H9 (cell line): ENCODE data around the gene PHF5A. TPM values are rescaled to one million over a fixed set of nuclear protein-coding genes. Genes with fewer than 3 reads are reported as not detected.

Source experiments
- DNase-seq: peaks from one replicate; pipeline ENCODE4 v3.0.0-alpha.2; 2017
- H2AFZ ChIP-seq: one replicate; pipeline ENCODE4 v1.6.1; 2013; ENCODE audit warnings: mild to moderate bottlenecking, low read length, control low read depth, moderate library complexity
- H2AK5ac ChIP-seq: 2 replicates; pipeline ENCODE4 v1.6.1; 2013; ENCODE audit warnings: low read length, control low read depth, mixed read lengths; ENCODE audit not compliant: insufficient read length
- H2BK120ac ChIP-seq: one replicate; pipeline ENCODE4 v1.6.1; 2013; ENCODE audit warnings: low read depth, mild to moderate bottlenecking, low read length, control low read depth, inconsistent platforms; ENCODE audit not compliant: poor library complexity, severe bottlenecking
- H2BK12ac ChIP-seq: 2 replicates; pipeline ENCODE4 v1.6.1; 2013; ENCODE audit warnings: low read length, control low read depth, mixed read lengths, low read depth; ENCODE audit not compliant: insufficient read length
- H2BK15ac ChIP-seq: 2 replicates; pipeline ENCODE4 v1.6.1; 2013; ENCODE audit warnings: low read depth, low read length, control low read depth
- H2BK20ac ChIP-seq: one replicate; pipeline ENCODE4 v1.6.1; 2013; ENCODE audit warnings: low read depth, mild to moderate bottlenecking, low read length, control low read depth, inconsistent platforms; ENCODE audit not compliant: poor library complexity, severe bottlenecking
- H2BK5ac ChIP-seq: 2 replicates; pipeline ENCODE4 v1.6.1; 2013; ENCODE audit warnings: low read length, control low read depth, mixed read lengths; ENCODE audit not compliant: insufficient read length
- H3K14ac ChIP-seq: 2 replicates; pipeline ENCODE4 v1.6.1; 2013; ENCODE audit warnings: low read length, control low read depth; ENCODE audit not compliant: insufficient read depth
- H3K18ac ChIP-seq: 2 replicates; pipeline ENCODE4 v1.6.1; 2013; ENCODE audit warnings: low read depth, mild to moderate bottlenecking, mixed read lengths, low read length, control low read depth; ENCODE audit not compliant: insufficient read length
- H3K23ac ChIP-seq: 2 replicates; pipeline ENCODE4 v1.6.1; 2013; ENCODE audit warnings: low read length, control low read depth, mixed read lengths, low read depth; ENCODE audit not compliant: insufficient read length
- H3K23me2 ChIP-seq: 2 replicates; pipeline ENCODE4 v1.6.1; 2013; ENCODE audit warnings: low read depth, mild to moderate bottlenecking, mixed read lengths, low read length, control low read depth; ENCODE audit not compliant: insufficient read length, poor library complexity, severe bottlenecking
- H3K27ac ChIP-seq: 2 replicates; pipeline ENCODE4 v1.5.1; 2013; ENCODE audit warnings: low read length, control low read depth, mixed read lengths, low read depth; ENCODE audit not compliant: insufficient read length
- H3K27me3 ChIP-seq: 2 replicates; pipeline ENCODE4 v1.6.1; 2013; ENCODE audit warnings: low read length, control low read depth, inconsistent platforms; ENCODE audit not compliant: insufficient read depth
- H3K4ac ChIP-seq: 2 replicates; pipeline ENCODE4 v1.6.1; 2013; ENCODE audit warnings: low read depth, mild to moderate bottlenecking, control low read depth, inconsistent platforms, low read length, moderate library complexity
- H3K4me1 ChIP-seq: 2 replicates; pipeline ENCODE4 v1.6.1; 2013; ENCODE audit warnings: low read length, control low read depth, inconsistent platforms; ENCODE audit not compliant: insufficient read depth
- H3K4me2 ChIP-seq: 2 replicates; pipeline ENCODE4 v1.6.1; 2013; ENCODE audit warnings: low read length, control low read depth, mixed read lengths; ENCODE audit not compliant: insufficient read length, insufficient read depth
- H3K56ac ChIP-seq: 2 replicates; pipeline ENCODE4 v1.6.1; 2013; ENCODE audit warnings: low read depth, mild to moderate bottlenecking, mixed read lengths, low read length, control low read depth; ENCODE audit not compliant: insufficient read length
- H3K79me1 ChIP-seq: 2 replicates; pipeline ENCODE4 v1.6.1; 2013; ENCODE audit warnings: low read depth, mild to moderate bottlenecking, moderate library complexity, low read length, control low read depth, inconsistent platforms; ENCODE audit not compliant: insufficient read depth, poor library complexity, severe bottlenecking
- H3K79me2 ChIP-seq: 2 replicates; pipeline ENCODE4 v1.6.1; 2013; ENCODE audit warnings: low read length, control low read depth, inconsistent platforms; ENCODE audit not compliant: insufficient read depth
- H3K9ac ChIP-seq: 2 replicates; pipeline ENCODE4 v1.6.1; 2013; ENCODE audit warnings: low read length, control low read depth, mixed read lengths; ENCODE audit not compliant: insufficient read length; ENCODE audit errors: extremely low read depth
- H3K9me3 ChIP-seq: one replicate; pipeline ENCODE4 v1.6.1; 2013; ENCODE audit warnings: low read depth, low read length, inconsistent platforms; ENCODE audit not compliant: control insufficient read depth
- H3T11ph ChIP-seq: one replicate; pipeline ENCODE4 v1.6.1; 2013; ENCODE audit warnings: mild to moderate bottlenecking, low read length, control low read depth, inconsistent platforms
- H4K20me1 ChIP-seq: one replicate; pipeline ENCODE4 v1.6.1; 2013; ENCODE audit not compliant: control insufficient read depth, insufficient read length, insufficient read depth
- H4K5ac ChIP-seq: 2 replicates; pipeline ENCODE4 v1.6.1; 2013; ENCODE audit warnings: low read depth, mild to moderate bottlenecking, mixed read lengths, low read length, control low read depth; ENCODE audit not compliant: insufficient read length
- H4K8ac ChIP-seq: replicated peaks from 2 replicates; pipeline ENCODE4 v1.6.1; 2013; ENCODE audit warnings: low read length, control low read depth, mixed read lengths, low read depth; ENCODE audit not compliant: insufficient read length
- H4K91ac ChIP-seq: 2 replicates; pipeline ENCODE4 v1.6.1; 2013; ENCODE audit warnings: low read depth, mild to moderate bottlenecking, moderate library complexity, mixed read lengths, low read length, control low read depth; ENCODE audit not compliant: insufficient read length
- H3K27ac Mint-ChIP-seq, 3 experiments: 2 replicates in 2 of 3; 3 replicates in 1 of 3; pipeline ENCODE4 v1.8.0; 2020 to 2021; ENCODE audit warnings: mixed read lengths in 3 of 3, mild to moderate bottlenecking in 1 of 3, moderate library complexity in 1 of 3
- H3K27me3 Mint-ChIP-seq: 2 replicates; pipeline ENCODE4 v1.8.0; 2021; ENCODE audit warnings: low read depth, mild to moderate bottlenecking, moderate library complexity, mixed read lengths
- H3K36me3 Mint-ChIP-seq, 3 experiments: 2 replicates in 2 of 3; 3 replicates in 1 of 3; pipeline ENCODE4 v1.8.0; 2020 to 2021; ENCODE audit warnings: low read depth in 3 of 3, mixed read lengths in 3 of 3; ENCODE audit not compliant: insufficient read depth in 1 of 3
- H3K4me1 Mint-ChIP-seq, 2 experiments: 2 replicates each; pipeline ENCODE4 v1.8.0; 2020; ENCODE audit warnings: mixed read lengths in 2 of 2
- H3K4me3 Mint-ChIP-seq, 2 experiments: 2 replicates in 1 of 2; 3 replicates in 1 of 2; pipeline ENCODE4 v1.8.0; 2020 to 2021; ENCODE audit warnings: mild to moderate bottlenecking in 2 of 2, mixed read lengths in 2 of 2, moderate library complexity in 1 of 2
- H3K9me3 Mint-ChIP-seq, 2 experiments: 2 replicates in 1 of 2; 3 replicates in 1 of 2; pipeline ENCODE4 v1.8.0; 2020; ENCODE audit warnings: mild to moderate bottlenecking in 2 of 2, mixed read lengths in 2 of 2, moderate library complexity in 1 of 2
- CTCF ChIP-seq: fragments of 200-600 bp; sonication (generic); conservative IDR thresholded peaks from 3 replicates; pipeline ENCODE4 v1.8.0; 2021; ENCODE audit warnings: antibody characterized with exemption, mild to moderate bottlenecking
- WGBS: extraction: QIAGEN DNeasy Blood & Tissue Kit; methylation state at CpG from one replicate; pipeline ENCODE4 v1.1.7; 2013; ENCODE audit warnings: missing lambda C conversion rate, low lambda C conversion rate, mixed read lengths; ENCODE audit not compliant: insufficient read length; ENCODE audit errors: extremely low coverage; 5-methylcytosine and 5-hydroxymethylcytosine counted together
- total RNA-seq: library from RNA; stranded (reverse); gene quantifications from 2 replicates; pipeline ENCODE4 v1.2.1, GENCODE V29; 2021

Gene PHF5A
- total RNA-seq, 1 experiment from 2014 or later = 114 TPM

- H3K18ac ChIP-seq = no peak overlapping the region
Observed at GRCh38 chr22:41508770-41509170, 40.3 kb upstream of the PHF5A start.

More at GRCh38 chr22:41508770-41509170, 40.3 kb upstream of the PHF5A start:
- Histone ChIP-seq H3K4me2 (no peak overlapping the region), H3K27me3 (no peaks in the 10 kb centered on the region), H3K79me1 (no peaks in the 10 kb centered on the region), H3K56ac (no peak overlapping the region), H3T11ph (no peak overlapping the region), H3K23me2 (no peaks in the 10 kb centered on the region), H3K9ac (no peak overlapping the region), H2AK5ac (no peak overlapping the region), H3K14ac (no peak overlapping the region), H3K4ac (no peak overlapping the region), H2BK120ac (no peak overlapping the region), H4K5ac (no peak overlapping the region), H3K4me1 (peaks cover 5% of the 10 kb centered on the region; the same call in 1 of the 2 replicates), H4K91ac (no peak overlapping the region), H4K8ac (no peak overlapping the region), H4K20me1 (no peaks in the 10 kb centered on the region), H3K79me2 (no peaks in the 10 kb centered on the region), H2BK12ac (no peak overlapping the region), H3K9me3 (no peaks in the 10 kb centered on the region), H2BK5ac (no peak overlapping the region), H2BK20ac (no peak overlapping the region), H3K23ac (no peak overlapping the region), H2AFZ (no peak overlapping the region), H2BK15ac (no peak overlapping the region), H3K27ac (no peak overlapping the region)
- no peaks in the 10 kb centered on the region for H3K9me3 Mint-ChIP-seq
- no peaks in the 10 kb centered on the region for H3K27me3 Mint-ChIP-seq
- no peak overlapping the region for H3K4me3 Mint-ChIP-seq
- H3K4me1 Mint-ChIP-seq = peaks cover 19 to 24% of the 10 kb centered on the region in 2 experiments
- TF ChIP-seq CTCF = peak; percentile 30; the same call in 2 of the 3 replicates
- peak overlapping the region in 1 of 3 experiments; percentile 83; a peak in 1 of 7 replicates for H3K27ac Mint-ChIP-seq
- WGBS = no CpG with 5 or more reads among the region's 12 CpGs
- peaks cover 27 to 46% (median 34%) of the 10 kb centered on the region in 3 experiments; a peak in 6 of 7 replicates for H3K36me3 Mint-ChIP-seq
- peak; percentile 32 for DNase-seq
